Activated CD4-positive, alpha-beta T cell treated with anti-CD3 and anti-CD28 coated beads, Interleukin-2, amount 10 ng/mL, durations not matched to agents 24 days and 14 days (primary cell): ENCODE results near the gene TRIM65. TPM values are rescaled to one million over a fixed set of nuclear protein-coding genes. Genes with fewer than 3 reads are reported as not detected.

ENCODE experiments used
- DNase-seq: peaks from one replicate; pipeline ENCODE4 v3.0.0; 2022
- H3K27ac Mint-ChIP-seq: one replicate; pipeline ENCODE4 v1.8.0; 2022; ENCODE audit warnings: mild to moderate bottlenecking, mixed read lengths
- H3K27me3 Mint-ChIP-seq: one replicate; pipeline ENCODE4 v1.8.0; 2022; ENCODE audit warnings: mixed read lengths
- H3K36me3 Mint-ChIP-seq: one replicate; pipeline ENCODE4 v1.8.0; 2022; ENCODE audit warnings: low read depth, mild to moderate bottlenecking, mixed read lengths
- H3K4me1 Mint-ChIP-seq: one replicate; pipeline ENCODE4 v1.8.0; 2021; ENCODE audit warnings: mixed read lengths
- H3K4me3 Mint-ChIP-seq: one replicate; pipeline ENCODE4 v1.8.0; 2022; ENCODE audit warnings: mild to moderate bottlenecking, moderate library complexity, mixed read lengths
- H3K9me3 Mint-ChIP-seq: one replicate; pipeline ENCODE4 v1.8.0; 2021; ENCODE audit warnings: mixed read lengths
- intact Hi-C: fragments of 100-400 bp; cut with micrococcal nuclease; formaldehyde crosslinking; loops from one replicate; pipeline ENCODE4 v1.15.1; 2023
- total RNA-seq: library from RNA; stranded (reverse); gene quantifications from 2 replicates; pipeline ENCODE4 v1.2.3, GENCODE V29; 2022

TRIM65 gene
- total RNA-seq, 1 donor from 2014 or later = 48.1 TPM

GRCh38 chr17:75844530-75845057 lies 52.2 kb downstream of the TRIM65 start:
- no peak for DNase-seq
- peaks cover 19% of the 10 kb centered on the region for H3K4me1 Mint-ChIP-seq
- H3K27ac Mint-ChIP-seq = peak overlapping the region; percentile 97
- H3K4me3 Mint-ChIP-seq = peak overlapping the region; percentile 89
- peaks cover 29% of the 10 kb centered on the region for H3K36me3 Mint-ChIP-seq
- no peaks in the 10 kb centered on the region for H3K9me3 Mint-ChIP-seq
- H3K27me3 Mint-ChIP-seq = no peaks in the 10 kb centered on the region
- intact Hi-C loops = loop anchor here (1.0 to 2.0 kb wide), 2 partner anchors 11 to 66 kb away; partner anchors contain the start of gene WBP2

DNA sequence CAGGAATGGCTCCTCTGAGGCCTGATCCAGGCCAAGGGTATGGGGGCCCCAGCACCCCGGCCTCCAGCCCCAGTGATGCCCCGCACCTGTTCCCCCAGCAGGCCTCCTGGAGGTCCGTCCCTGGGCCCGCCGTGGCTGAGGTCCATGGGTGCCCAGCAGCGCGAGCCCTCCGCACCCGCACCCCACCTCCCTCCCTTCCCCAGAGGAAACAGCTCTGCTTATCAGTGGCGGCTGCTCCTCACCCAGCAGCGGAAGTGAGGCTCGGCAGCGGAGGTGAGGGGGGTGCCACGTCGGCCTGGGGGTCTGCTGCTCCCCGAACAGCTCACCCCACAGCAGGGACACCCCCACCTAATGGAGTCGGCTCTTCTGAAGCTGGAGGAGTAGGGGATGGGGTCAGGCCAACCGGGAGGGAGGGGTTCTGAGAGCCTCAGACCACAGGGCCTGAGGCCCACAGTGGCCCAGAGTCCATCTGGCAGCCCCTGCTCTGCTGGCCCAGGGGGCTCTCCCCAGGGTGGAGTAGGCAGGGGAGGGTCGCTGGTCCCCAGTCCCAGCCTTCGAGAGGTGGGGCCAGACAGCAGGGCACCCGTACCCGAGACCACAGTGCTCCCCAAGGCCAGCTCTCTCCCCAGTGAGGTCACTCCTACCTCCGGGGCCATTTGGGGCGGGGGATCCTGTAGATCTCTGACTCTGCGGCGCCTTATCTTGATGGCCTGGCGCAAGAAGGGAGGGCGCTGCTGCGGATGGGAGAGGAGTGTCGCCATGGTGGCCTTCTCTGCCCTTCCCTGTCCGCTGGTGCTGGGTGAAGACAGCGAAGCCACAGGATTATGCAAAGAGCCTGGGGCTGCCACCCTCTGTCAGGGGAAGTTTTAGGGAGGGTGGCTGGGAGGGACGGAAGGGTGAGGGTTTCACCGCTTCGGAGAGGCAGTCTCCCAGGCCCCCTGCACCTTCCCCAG lies 52.9 kb downstream of the TRIM65 start, which contains the start of gene UNC13D:
Gene UNC13D, minus strand, starts transcription at position 828 of the 953 bp plus-strand sequence. Its CDS starts 67 bp downstream, at position 761.
- Mint-ChIP-seq H3K4me1 (peaks cover 18% of the 10 kb centered on the region), H3K9me3 (no peaks in the 10 kb centered on the region), H3K4me3 (peak within 1 kb of the TSS; percentile 89), H3K36me3 (peaks cover 32% of the 10 kb centered on the region), H3K27me3 (no peaks in the 10 kb centered on the region), H3K27ac (peak within 1 kb of the TSS; percentile 97)
- peak; percentile 89 for DNase-seq
- intact Hi-C loops = loop anchor here (1.0 to 2.0 kb wide), 3 partner anchors 11 to 65 kb away; partner anchors contain the start of gene WBP2

- intact Hi-C loops = loop anchor here (1.0 kb wide), 1 partner anchor 57 kb away; no protein-coding TSS in a partner anchor
- DNase-seq = peak; percentile 79
- Mint-ChIP-seq H3K27me3 (no peaks in the 10 kb centered on the region), H3K36me3 (peaks cover 29% of the 10 kb centered on the region), H3K9me3 (no peaks in the 10 kb centered on the region), H3K4me1 (peaks cover 11% of the 10 kb centered on the region), H3K4me3 (peak overlapping the region; percentile 89), H3K27ac (peak overlapping the region; percentile 97)
Observed at GRCh38 chr17:75842963-75843576, 53.7 kb downstream of the TRIM65 start.

GRCh38 chr17:75842411-75842810 lies 54.3 kb downstream of the TRIM65 start:
- Mint-ChIP-seq H3K4me1 (peaks cover 11% of the 10 kb centered on the region), H3K9me3 (no peaks in the 10 kb centered on the region), H3K27me3 (no peaks in the 10 kb centered on the region), H3K36me3 (peaks cover 31% of the 10 kb centered on the region), H3K4me3 (peak overlapping the region; percentile 89), H3K27ac (peak overlapping the region; percentile 66)
- no peak for DNase-seq
- intact Hi-C loops = no loop called here

DNA sequence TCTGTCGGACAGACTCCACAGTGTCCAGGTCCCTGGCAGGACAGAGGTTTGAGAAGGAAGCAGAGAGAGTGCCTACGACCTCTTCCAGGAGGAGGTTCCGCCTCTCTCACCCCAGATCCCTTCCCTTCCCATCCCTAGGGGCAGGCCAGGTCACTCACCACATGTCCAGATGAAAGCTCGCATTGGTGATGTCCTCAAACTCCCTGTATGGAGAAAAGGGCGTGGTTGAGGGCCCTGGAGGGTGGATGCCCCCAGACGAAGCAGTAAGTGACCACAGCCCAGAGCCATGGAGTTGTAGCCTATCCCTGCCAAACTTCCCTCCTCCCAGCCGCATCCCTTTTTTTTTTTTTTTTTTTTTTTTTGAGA lies 56.0 kb downstream of the TRIM65 start:
- Mint-ChIP-seq H3K27me3 (no peaks in the 10 kb centered on the region), H3K27ac (no peak overlapping the region), H3K4me3 (no peak overlapping the region), H3K9me3 (no peaks in the 10 kb centered on the region), H3K4me1 (peaks cover 10% of the 10 kb centered on the region), H3K36me3 (peaks cover 29% of the 10 kb centered on the region)
- intact Hi-C loops = no loop called here
- DNase-seq = no peak

DNA sequence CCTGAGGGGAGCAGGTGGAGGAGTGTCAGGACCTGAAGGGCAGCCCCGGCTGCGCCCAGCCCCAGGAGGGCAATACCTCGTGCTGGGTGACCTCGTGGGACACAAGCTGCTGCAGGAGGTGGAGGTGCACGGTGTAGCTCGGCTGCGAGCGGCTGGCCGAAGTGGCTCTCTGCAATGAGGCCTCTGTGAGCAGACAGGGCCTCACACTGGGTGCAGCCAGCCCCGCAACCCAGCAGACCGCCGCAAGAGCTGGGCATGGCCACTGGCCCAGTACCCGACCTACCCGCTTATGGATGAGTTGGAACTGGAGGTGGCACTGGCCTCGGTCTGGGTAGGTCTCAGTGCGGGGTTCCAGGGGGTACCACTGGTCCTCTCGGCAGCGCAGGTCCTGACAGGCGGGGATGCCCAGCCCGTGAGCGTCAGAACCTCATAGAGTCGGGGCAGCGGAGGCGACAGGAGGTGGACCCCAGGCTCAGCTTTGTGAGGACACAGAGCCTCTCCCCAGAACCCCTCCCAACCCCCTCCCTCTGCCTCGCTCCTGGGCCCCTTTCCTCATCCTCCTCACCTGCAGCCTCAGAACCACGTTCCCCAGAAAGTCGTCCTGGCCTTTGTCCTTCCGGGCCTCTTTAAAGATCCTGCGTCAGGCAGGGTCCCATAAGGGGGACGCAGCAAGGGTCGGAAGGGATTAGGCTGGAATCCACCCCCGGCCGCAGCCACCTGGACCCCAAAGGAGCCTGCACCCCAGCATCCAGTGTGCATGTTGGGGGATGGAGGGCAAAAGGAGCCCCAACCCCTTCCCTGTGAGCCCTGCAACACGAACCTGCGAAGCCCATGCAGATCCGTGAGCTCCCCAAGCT lies 56.6 kb downstream of the TRIM65 start:
- H3K27me3 Mint-ChIP-seq = no peaks in the 10 kb centered on the region
- no peak overlapping the region for H3K27ac Mint-ChIP-seq
- no peak for DNase-seq
- H3K9me3 Mint-ChIP-seq = no peaks in the 10 kb centered on the region
- H3K36me3 Mint-ChIP-seq = peaks cover 27% of the 10 kb centered on the region
- intact Hi-C loops = no loop called here
- H3K4me1 Mint-ChIP-seq = peaks cover 5% of the 10 kb centered on the region
- no peak overlapping the region for H3K4me3 Mint-ChIP-seq

Other genes starting within 250 kb of the TRIM65 start
- gene RECQL5, start 229.8 kb downstream of the TRIM65 start, total RNA-seq = 34.2 and 34.4 TPM in 2 replicates
- gene SAP30BP, start 229.6 kb downstream of the TRIM65 start, total RNA-seq = 109 and 115 TPM in 2 replicates
- 0.71 and 1.8 TPM in 2 replicates for gene ITGB4, start 175.5 kb downstream of the TRIM65 start, total RNA-seq
- 53.3 and 54.7 TPM in 2 replicates for gene GALK1, start 131.8 kb downstream of the TRIM65 start, total RNA-seq
- gene UNK, start 112.1 kb downstream of the TRIM65 start, total RNA-seq = 28.9 and 30.0 TPM in 2 replicates
- 158 and 161 TPM in 2 replicates for gene UNC13D, start 52.5 kb downstream of the TRIM65 start, total RNA-seq
- 68.9 and 70.0 TPM in 2 replicates for gene WBP2, start 41.6 kb downstream of the TRIM65 start, total RNA-seq
- gene TRIM47, start 18.4 kb downstream of the TRIM65 start, total RNA-seq = 25.2 and 33.2 TPM in 2 replicates
- 151 and 157 TPM in 2 replicates for gene MRPL38, start 7.9 kb upstream of the TRIM65 start, total RNA-seq
- gene FBF1, start 44.1 kb upstream of the TRIM65 start, total RNA-seq = 17.5 and 18.6 TPM in 2 replicates
- 29.2 and 30.0 TPM in 2 replicates for gene ACOX1, start 82.2 kb upstream of the TRIM65 start, total RNA-seq
- 9.7 and 12.5 TPM in 2 replicates for gene TEN1, start 82.3 kb upstream of the TRIM65 start, total RNA-seq
- gene CDK3, start 103.9 kb upstream of the TRIM65 start, total RNA-seq = 6.6 and 7.4 TPM in 2 replicates
- 0.09 and 0.17 TPM in 2 replicates for gene EVPL, start 130.4 kb upstream of the TRIM65 start, total RNA-seq
- 169 and 170 TPM in 2 replicates for gene SRP68, start 175.6 kb upstream of the TRIM65 start, total RNA-seq
- gene GALR2, start 177.8 kb upstream of the TRIM65 start, total RNA-seq = 2.3 and 2.7 TPM in 2 replicates
- gene ZACN, start 182.2 kb upstream of the TRIM65 start, total RNA-seq = 4.1 TPM in 2 replicates
- 104 and 108 TPM in 2 replicates for gene EXOC7, start 206.8 kb upstream of the TRIM65 start, total RNA-seq
- gene FOXJ1, start 244.3 kb upstream of the TRIM65 start, total RNA-seq = 0.07 and 0.35 TPM in 2 replicates